ENCODE measurements around the gene SLC5A7. TPM values are rescaled to one million over a fixed set of nuclear protein-coding genes. Genes with fewer than 3 reads are reported as not detected.

Gene SLC5A7
- total RNA-seq, 1 donor from 2014 or later, result not detected

DNA sequence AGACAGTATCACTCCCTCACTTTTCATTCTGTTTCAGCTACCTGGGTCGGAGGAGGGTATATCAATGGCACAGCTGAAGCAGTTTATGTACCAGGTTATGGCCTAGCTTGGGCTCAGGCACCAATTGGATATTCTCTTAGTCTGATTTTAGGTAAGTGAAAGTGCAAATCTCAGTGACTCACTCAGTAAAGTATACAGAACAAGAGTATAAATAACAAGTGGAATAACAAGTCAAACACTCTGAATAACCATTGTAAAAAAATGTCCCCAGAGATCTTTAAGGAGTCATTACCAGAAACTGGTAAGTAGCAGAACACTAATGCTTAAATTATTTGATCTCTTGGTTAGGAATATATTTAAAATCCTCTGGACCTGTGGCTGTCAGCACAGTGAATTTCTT lies 5.7 kb downstream of the SLC5A7 start:
- no peak for DNase-seq (ENCODE audit: low read depth)
- no peak overlapping the region for H3K4me3 ChIP-seq (ENCODE audit: low read depth, low read length)

DNA sequence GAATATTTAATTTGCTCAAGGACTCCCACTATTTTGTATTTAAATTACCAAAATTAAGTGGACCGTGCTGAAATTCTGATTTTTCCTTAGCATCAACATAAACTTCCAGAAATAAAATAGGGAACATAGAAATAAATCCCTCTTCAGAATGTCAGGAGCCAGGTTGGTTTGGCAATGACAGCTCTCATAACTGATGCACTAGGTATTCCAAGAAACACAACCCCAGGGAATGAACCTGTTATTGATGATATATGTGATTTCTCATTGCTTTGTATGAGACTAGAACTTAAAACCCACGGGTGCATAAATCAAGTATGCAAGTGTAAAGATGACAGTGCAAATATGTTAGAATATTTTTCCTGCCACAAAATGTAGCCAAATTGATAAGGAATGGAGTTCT lies 12.8 kb downstream of the SLC5A7 start:
- TF ChIP-seq, protein P1, sequence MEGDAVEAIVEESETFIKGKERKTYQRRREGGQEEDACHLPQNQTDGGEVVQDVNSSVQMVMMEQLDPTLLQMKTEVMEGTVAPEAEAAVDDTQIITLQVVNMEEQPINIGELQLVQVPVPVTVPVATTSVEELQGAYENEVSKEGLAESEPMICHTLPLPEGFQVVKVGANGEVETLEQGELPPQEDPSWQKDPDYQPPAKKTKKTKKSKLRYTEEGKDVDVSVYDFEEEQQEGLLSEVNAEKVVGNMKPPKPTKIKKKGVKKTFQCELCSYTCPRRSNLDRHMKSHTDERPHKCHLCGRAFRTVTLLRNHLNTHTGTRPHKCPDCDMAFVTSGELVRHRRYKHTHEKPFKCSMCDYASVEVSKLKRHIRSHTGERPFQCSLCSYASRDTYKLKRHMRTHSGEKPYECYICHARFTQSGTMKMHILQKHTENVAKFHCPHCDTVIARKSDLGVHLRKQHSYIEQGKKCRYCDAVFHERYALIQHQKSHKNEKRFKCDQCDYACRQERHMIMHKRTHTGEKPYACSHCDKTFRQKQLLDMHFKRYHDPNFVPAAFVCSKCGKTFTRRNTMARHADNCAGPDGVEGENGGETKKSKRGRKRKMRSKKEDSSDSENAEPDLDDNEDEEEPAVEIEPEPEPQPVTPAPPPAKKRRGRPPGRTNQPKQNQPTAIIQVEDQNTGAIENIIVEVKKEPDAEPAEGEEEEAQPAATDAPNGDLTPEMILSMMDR (conservative IDR thresholded peaks at IDR 0.05; ENCODE audit: low read depth, low read length), result no peak
- H3K4me3 ChIP-seq (ENCODE audit: low read depth, low read length), result no peak overlapping the region
- no peak for DNase-seq (ENCODE audit: low read depth)

More for the DNA sequence above, 5.7 kb downstream of the SLC5A7 start:
- TF ChIP-seq, protein P1 (conservative IDR thresholded peaks at IDR 0.05; ENCODE audit: low read depth, low read length), result no peak

DNA sequence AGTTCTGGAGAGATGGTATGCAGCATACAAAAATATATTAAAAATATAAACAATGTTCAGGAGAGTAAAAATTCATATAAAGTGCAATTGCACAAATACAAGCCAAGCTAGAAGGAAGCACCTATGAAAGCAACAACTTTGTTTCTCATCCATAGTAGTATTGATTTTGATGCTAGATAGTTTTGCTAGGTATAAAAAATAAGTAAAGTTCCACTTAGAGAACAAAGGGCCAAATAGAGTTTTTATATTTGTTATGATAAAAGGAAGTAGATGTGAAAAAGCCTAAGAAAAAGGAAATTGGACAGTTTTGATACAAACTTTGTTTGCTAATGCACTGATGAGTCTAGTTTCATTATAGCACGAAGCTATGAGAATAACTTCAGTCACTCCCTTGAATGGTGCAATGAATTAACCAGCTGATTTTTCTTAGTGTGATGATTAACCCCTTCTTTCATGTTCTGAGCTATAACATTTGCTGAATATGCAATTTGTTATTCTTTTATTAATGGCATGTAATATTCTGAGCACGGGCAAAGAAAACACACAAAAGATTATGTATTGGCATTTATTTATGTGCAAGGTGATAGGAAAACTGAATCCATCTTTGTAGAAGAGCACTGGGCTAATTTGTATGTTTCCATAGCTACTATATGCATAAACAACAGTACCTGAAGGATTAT lies 24.7 kb downstream of the SLC5A7 start:
- H3K4me3 ChIP-seq (ENCODE audit: low read depth, low read length), result no peak overlapping the region
- TF ChIP-seq, protein P1 (conservative IDR thresholded peaks at IDR 0.05; ENCODE audit: low read depth, low read length), result no peak
- DNase-seq (ENCODE audit: low read depth), result no peak

DNA sequence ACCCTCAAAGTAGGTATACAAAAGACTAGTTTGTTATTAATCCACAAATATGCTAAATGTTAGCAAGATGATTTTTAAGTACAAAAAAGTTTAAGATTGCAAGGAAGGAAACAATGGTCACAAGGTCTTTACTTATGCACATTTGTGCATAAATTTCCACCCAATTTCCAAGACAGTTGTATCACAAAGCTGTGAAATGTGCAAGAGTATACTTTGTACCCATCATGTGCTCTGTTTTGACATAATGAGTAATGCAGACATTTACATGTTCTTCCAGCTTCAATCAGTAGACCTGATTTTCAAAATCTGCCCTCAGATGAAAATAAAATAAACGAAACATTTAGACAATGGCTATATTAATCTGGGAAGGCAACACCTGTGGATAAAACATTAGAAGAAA lies 27.0 kb downstream of the SLC5A7 start:
- DNase-seq (ENCODE audit: low read depth), result no peak
- TF ChIP-seq, protein P1 (conservative IDR thresholded peaks at IDR 0.05; ENCODE audit: low read depth, low read length), result no peak
- no peak overlapping the region for H3K4me3 ChIP-seq (ENCODE audit: low read depth, low read length)

DNA sequence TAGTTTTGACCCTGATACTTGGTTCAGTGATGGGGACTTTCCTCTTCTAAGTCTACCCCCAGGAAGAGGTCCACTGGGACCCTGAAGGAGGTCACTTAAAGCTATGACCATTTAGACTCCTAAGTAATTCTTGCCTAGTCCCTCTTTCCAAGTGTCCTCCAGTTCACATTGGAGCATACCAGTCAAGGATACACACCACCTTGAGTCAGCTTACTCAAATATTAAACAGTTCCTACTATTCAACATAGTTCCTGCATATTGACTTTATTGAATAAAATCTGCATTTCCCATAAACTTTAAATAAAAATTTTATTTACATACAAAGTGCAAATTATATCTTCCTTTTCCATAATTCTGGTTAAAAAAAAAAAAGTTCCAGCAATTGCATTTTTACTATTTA lies 36.3 kb downstream of the SLC5A7 start:
- TF ChIP-seq, protein P1 (conservative IDR thresholded peaks at IDR 0.05; ENCODE audit: low read depth, low read length), result no peak
- no peak for DNase-seq (ENCODE audit: low read depth)
- no peak overlapping the region for H3K4me3 ChIP-seq (ENCODE audit: low read depth, low read length)

DNA sequence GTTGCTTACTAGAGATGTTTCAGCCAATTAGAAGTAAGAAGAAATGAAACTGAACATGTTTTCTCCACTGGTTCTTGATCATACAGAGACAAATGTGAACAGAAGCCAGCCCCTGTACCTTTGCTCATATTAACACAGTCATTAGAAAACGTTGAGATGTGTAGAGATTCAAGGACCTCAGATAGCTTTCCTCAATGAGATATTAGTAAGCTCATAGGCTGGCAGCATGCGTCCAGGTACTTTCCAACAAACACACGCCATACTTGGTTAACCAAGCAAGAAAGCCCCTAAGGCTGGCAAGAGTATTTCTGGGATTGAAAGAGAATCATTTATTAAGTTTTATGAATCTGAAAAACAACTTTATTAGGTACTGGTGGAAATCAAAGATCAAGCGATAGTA lies 37.5 kb downstream of the SLC5A7 start:
- no peak for DNase-seq (ENCODE audit: low read depth)
- H3K4me3 ChIP-seq (ENCODE audit: low read depth, low read length), result no peak overlapping the region
- TF ChIP-seq, protein P1 (conservative IDR thresholded peaks at IDR 0.05; ENCODE audit: low read depth, low read length), result no peak

Data from epithelial cell of proximal tubule (primary cell).